ENCODE data around the gene RSPH6A. TPM values are rescaled to one million over a fixed set of nuclear protein-coding genes. Genes with fewer than 3 reads are reported as not detected.
A peak's percentile ranks its signal among the peaks of the same experiment; 100 is the strongest.

Gene RSPH6A
- total RNA-seq, 1 experiment from 2014 or later = 0.39 TPM

DNA sequence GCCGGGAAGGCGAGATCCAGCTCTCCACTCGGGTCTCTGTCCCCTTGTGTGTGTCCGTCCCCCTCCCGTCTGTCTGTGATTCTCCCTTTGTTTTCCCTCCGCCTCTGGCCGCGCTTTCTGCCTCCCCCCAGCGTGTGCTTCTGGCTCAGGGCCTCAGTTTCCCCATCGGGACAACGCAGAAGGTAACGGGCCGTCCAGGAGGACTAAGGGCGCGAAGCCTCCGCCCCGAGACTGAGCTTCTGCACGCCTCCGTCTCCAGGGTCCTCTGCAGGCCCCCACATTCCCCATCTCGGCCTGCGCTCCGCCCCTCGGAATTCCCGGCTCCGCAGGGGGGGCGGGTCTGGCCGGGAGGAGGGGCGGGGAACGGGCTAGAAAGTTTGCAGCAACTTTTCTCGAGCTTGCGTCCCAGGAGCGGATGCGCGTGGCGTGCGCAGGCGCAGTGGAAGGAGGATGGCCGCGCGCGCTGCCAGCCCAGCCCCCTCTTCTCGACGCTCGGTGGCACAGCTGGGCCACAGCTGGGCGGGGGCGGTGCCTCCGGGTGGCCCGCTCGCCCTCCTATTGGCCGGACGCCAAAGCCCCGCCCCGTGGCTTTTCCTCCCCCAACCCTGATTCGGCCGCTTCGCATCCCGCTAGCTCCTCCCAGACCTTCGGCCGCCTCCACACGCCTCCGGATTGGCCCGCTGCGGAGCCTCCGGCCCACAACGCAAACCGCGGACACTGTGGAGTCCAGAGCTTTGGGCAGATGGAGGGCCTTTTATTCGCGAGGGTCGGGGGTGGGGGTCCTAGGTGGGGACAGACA lies 45.9 kb downstream of the RSPH6A start, which contains the start of gene SIX5 (continued):
- TF ChIP-seq E2F1 (CRISPR knock-in tag; IDR thresholded peaks at IDR 0.05) (no peak), HMGA2 (CRISPR knock-in tag; IDR thresholded peaks at IDR 0.05) (peak; percentile 21; the same call in 1 of the 2 replicates), E2F4 (CRISPR knock-in tag; IDR thresholded peaks at IDR 0.05; ENCODE audit: borderline replicate concordance, low read depth) (no peak), CREM (CRISPR knock-in tag; IDR thresholded peaks at IDR 0.05) (peak; percentile 10; the same call in 1 of the 2 replicates), ZNF121 (CRISPR knock-in tag; IDR thresholded peaks at IDR 0.05) (no peak), HMGXB4 (CRISPR knock-in tag; IDR thresholded peaks at IDR 0.05) (no peak), TCF7 (CRISPR knock-in tag; IDR thresholded peaks at IDR 0.05; ENCODE audit: low read depth) (no peak), ZNF671 (CRISPR knock-in tag; IDR thresholded peaks at IDR 0.05) (0 out of 2 replicates have a peak, but pooled peaks have one; percentile 51), CTCF (IDR thresholded peaks at IDR 0.05) (no peak), JUN (CRISPR knock-in tag; IDR thresholded peaks at IDR 0.05) (no peak; the same call in 1 of the 2 replicates), NFYB (CRISPR knock-in tag; conservative IDR thresholded peaks at IDR 0.05; ENCODE audit: low read depth) (peak; percentile 73), ZBTB21 (CRISPR knock-in tag; IDR thresholded peaks at IDR 0.05; ENCODE audit: borderline replicate concordance) (peak; percentile 88), ELF4 (CRISPR knock-in tag; IDR thresholded peaks at IDR 0.05; ENCODE audit: low read depth) (no peak), TP53 (CRISPR knock-in tag; IDR thresholded peaks at IDR 0.05) (peak; percentile 70), PREB (CRISPR knock-in tag; IDR thresholded peaks at IDR 0.05; ENCODE audit: borderline replicate concordance) (no peak), TEAD1 (CRISPR knock-in tag; IDR thresholded peaks at IDR 0.05) (peak; percentile 96), CBFB (CRISPR knock-in tag; IDR thresholded peaks at IDR 0.05; ENCODE audit: low read depth) (0 out of 2 replicates have a peak, but pooled peaks have one; percentile 41), EMX1 (CRISPR knock-in tag; IDR thresholded peaks at IDR 0.05) (no peak), ZSCAN18 (CRISPR knock-in tag; IDR thresholded peaks at IDR 0.05) (no peak), ZNF512 (CRISPR knock-in tag; IDR thresholded peaks at IDR 0.05; ENCODE audit: borderline replicate concordance) (no peak)
- TF ChIP-seq, protein P1, sequence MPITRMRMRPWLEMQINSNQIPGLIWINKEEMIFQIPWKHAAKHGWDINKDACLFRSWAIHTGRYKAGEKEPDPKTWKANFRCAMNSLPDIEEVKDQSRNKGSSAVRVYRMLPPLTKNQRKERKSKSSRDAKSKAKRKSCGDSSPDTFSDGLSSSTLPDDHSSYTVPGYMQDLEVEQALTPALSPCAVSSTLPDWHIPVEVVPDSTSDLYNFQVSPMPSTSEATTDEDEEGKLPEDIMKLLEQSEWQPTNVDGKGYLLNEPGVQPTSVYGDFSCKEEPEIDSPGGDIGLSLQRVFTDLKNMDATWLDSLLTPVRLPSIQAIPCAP (CRISPR knock-in tag; IDR thresholded peaks at IDR 0.05) = no peak
- TF ChIP-seq, protein P2, sequence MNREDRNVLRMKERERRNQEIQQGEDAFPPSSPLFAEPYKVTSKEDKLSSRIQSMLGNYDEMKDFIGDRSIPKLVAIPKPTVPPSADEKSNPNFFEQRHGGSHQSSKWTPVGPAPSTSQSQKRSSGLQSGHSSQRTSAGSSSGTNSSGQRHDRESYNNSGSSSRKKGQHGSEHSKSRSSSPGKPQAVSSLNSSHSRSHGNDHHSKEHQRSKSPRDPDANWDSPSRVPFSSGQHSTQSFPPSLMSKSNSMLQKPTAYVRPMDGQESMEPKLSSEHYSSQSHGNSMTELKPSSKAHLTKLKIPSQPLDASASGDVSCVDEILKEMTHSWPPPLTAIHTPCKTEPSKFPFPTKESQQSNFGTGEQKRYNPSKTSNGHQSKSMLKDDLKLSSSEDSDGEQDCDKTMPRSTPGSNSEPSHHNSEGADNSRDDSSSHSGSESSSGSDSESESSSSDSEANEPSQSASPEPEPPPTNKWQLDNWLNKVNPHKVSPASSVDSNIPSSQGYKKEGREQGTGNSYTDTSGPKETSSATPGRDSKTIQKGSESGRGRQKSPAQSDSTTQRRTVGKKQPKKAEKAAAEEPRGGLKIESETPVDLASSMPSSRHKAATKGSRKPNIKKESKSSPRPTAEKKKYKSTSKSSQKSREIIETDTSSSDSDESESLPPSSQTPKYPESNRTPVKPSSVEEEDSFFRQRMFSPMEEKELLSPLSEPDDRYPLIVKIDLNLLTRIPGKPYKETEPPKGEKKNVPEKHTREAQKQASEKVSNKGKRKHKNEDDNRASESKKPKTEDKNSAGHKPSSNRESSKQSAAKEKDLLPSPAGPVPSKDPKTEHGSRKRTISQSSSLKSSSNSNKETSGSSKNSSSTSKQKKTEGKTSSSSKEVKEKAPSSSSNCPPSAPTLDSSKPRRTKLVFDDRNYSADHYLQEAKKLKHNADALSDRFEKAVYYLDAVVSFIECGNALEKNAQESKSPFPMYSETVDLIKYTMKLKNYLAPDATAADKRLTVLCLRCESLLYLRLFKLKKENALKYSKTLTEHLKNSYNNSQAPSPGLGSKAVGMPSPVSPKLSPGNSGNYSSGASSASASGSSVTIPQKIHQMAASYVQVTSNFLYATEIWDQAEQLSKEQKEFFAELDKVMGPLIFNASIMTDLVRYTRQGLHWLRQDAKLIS (CRISPR knock-in tag; IDR thresholded peaks at IDR 0.05; ENCODE audit: borderline replicate concordance) = no peak; the same call in 1 of the 2 replicates

Data from WTC11 (cell line).